Body of pancreas (tissue), 4 donors: ENCODE data around the gene HUNK.

Experiments
- POLR2A ChIP-seq, 3 donors: fragments of 450-650 bp; IDR thresholded peaks; one replicate each; pipeline ENCODE4 v1.6.1; 2016; ENCODE audit warnings: antibody characterized with exemption in 3 of 3, mild to moderate bottlenecking in 2 of 3
- TF ChIP-seq, protein P1 (sequence below), 7 experiments: fragments of 450-650 bp in 4 of 7; fragments of 200-600 bp in 3 of 7; sonication (generic) in 3 of 7; IDR thresholded peaks; one replicate each; pipeline ENCODE4 v1.5.1; 2016 to 2019; ENCODE audit warnings: antibody characterized with exemption in 7 of 7

DNA sequence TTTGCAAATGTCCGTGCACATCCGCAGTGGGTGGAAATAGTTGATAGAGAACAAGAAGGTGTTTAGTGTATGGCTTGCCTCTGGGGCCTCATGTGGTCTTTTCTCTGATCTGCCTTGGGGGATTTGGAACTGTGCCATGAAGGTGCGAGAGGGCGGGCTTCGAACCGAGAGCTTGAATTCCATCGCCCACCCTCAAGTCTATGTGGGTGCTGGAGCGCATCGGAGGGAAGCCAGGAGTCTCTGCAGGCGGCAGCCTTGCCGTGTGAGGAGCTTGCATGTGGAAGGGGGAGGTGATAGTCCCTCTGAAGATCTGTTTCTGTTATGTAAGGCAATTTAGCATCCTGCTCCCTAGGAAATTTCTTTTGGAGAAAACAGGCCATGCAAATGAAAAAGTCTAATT lies 119.6 kb downstream of the HUNK start:
- TF ChIP-seq, protein P1, sequence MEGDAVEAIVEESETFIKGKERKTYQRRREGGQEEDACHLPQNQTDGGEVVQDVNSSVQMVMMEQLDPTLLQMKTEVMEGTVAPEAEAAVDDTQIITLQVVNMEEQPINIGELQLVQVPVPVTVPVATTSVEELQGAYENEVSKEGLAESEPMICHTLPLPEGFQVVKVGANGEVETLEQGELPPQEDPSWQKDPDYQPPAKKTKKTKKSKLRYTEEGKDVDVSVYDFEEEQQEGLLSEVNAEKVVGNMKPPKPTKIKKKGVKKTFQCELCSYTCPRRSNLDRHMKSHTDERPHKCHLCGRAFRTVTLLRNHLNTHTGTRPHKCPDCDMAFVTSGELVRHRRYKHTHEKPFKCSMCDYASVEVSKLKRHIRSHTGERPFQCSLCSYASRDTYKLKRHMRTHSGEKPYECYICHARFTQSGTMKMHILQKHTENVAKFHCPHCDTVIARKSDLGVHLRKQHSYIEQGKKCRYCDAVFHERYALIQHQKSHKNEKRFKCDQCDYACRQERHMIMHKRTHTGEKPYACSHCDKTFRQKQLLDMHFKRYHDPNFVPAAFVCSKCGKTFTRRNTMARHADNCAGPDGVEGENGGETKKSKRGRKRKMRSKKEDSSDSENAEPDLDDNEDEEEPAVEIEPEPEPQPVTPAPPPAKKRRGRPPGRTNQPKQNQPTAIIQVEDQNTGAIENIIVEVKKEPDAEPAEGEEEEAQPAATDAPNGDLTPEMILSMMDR (IDR thresholded peaks at IDR 0.05) = no peak
- TF ChIP-seq POLR2A (IDR thresholded peaks at IDR 0.05) = no peak
